Measurements from ENCODE around the gene YEATS4.

Gene YEATS4

DNA sequence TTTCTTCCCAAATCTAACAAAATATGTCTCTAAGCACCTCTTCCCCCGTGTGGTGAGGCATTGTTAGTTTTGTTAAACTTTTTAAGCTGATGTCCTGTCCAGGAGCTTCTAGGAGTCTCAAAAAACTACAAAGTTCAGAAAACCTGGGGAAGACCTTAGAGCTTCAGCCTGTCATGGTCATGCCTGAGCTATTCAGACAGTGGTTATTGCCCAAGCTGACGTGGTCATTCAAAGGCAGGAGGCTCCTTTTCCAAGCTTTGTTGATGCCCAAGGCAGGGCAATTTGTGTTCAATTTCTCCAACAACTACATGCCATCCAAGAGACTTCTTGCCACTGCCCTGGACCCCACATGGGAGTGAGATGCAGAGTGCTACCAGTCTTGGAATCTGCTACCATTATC is 17.1 kb upstream of the YEATS4 start:
- DNase-seq (ENCODE audit: low spot score) = no peak

- no peak for DNase-seq (ENCODE audit: low spot score)
These were observed 16.2 kb upstream of the YEATS4 start for GRCh38 chr12:69343357-69343756.

GRCh38 chr12:69343885-69344612 is 15.5 kb upstream of the YEATS4 start:
- no peak for DNase-seq (ENCODE audit: low spot score)

DNA sequence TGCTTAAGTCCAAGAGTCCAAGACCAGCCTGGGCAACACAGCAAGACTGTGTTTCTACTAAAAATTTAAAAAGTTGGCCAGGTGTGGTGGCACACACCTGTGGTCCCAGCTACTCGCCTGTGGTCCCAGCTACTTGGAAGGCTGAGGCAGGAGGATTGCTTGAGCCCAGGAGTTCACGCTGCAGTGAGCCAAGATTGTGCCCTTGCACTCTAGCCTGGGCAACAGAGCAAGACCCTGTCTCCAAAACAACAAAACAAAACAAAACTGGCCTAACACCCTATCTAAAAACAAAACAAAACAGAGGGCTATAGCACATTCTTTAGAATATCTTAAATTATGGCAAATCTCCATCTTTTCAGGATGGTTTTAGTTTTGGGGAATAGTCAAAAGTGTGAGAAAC is 14.5 kb upstream of the YEATS4 start:
- no peak for DNase-seq (ENCODE audit: low spot score)

DNA sequence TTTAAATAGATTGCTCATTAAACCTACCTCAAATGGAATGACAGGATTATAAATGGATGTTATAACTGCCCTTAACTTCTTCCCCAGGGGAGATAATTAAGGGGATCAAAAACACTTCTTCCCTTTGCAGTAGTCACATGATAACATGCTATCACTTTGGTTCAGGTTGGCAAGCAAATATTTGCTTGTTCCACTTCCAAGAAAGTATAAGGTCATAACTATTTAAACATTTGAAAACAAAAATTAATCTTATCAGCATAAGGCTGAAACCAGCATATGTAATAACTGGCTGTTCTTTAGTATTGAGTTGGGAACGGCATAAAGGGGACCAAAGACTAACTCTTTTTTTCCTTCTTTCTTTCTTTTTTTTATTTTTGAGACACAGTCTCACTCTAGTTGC is 13.8 kb upstream of the YEATS4 start:
- DNase-seq (ENCODE audit: low spot score) = no peak

- DNase-seq (ENCODE audit: low spot score) = no peak
These were observed 11.2 kb upstream of the YEATS4 start, which contains the start of gene LYZ for GRCh38 chr12:69348162-69348938. Gene LYZ (plus strand): TSS chr12:69348381. CDS start chr12:69348409, 28 bp downstream.

DNA sequence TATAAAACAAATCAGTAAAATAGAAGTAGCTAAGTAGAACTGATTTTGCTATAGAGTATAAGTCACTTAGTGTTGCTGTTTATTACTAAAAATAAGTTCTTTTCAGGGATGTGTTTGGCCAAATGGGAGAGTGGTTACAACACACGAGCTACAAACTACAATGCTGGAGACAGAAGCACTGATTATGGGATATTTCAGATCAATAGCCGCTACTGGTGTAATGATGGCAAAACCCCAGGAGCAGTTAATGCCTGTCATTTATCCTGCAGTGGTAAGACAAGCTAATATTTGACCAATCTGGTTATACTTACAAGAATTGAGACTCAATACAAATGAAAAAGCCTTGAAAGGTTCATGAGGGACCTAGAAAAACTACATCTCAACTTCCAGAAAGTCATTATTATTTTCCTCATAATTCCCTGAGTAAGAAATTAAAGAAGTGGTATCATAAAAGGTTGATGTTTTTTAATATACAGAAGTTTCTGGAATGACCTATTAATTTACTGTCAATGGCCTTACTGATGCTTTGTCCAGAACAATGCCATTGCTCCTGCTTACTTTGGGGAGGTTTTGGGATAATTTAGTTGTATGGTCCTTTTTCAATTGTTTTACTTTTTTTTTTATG is 9.4 kb upstream of the YEATS4 start:
- no peak for DNase-seq (ENCODE audit: low spot score)

- DNase-seq (ENCODE audit: low spot score) = no peak
These were observed 8.8 kb upstream of the YEATS4 start for GRCh38 chr12:69350777-69351176.

- DNase-seq (ENCODE audit: low spot score) = no peak
These were observed 7.9 kb upstream of the YEATS4 start for GRCh38 chr12:69351462-69352236.

GRCh38 chr12:69352904-69353303 is 6.6 kb upstream of the YEATS4 start:
- DNase-seq (ENCODE audit: low spot score) = no peak

DNA sequence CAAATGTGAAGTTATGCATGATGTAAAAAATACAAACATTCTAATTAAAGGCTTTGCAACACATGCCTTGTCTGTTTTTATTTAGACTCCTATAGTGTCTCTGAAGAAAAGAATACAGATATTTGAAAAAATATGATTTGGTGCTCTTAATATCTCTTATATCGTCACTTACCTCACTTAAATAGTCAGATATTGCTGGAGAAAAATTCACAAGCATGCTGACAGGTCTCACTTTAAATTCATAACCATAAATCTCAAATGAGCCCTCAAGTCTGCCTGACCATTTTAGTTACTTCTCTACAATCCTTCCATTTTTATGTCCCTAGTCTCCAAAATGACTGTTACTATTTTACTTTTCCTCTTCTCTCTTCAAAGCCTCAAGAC is 5.4 kb upstream of the YEATS4 start:
- DNase-seq (ENCODE audit: low spot score) = no peak

- DNase-seq (ENCODE audit: low spot score) = no peak
These were observed 4.9 kb upstream of the YEATS4 start for GRCh38 chr12:69354556-69355187.

- DNase-seq (ENCODE audit: low spot score) = no peak
These were observed 4.0 kb upstream of the YEATS4 start for GRCh38 chr12:69355363-69356028.

DNA sequence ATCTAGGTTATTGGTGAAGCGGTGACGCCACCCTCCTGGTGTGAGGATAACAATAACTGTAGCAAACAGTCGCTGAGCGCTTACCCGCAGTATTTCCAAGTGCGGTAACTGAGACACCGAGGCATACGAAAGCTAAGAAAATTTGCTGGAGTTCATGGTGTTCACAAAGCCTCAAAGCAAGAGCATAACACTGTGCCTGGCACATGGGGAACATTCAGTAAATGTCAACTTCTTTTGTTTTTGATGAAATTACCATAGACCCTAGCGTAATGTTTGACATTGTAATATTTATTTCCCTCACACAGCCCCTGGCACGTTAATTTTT is 767 bp downstream of the YEATS4 start:
- DNase-seq (ENCODE audit: low spot score) = no peak

- no peak for DNase-seq (ENCODE audit: low spot score)
These were observed 7.3 kb downstream of the YEATS4 start for GRCh38 chr12:69366796-69367195.

- no peak for DNase-seq (ENCODE audit: low spot score)
These were observed 8.6 kb downstream of the YEATS4 start for GRCh38 chr12:69368171-69368570.

- DNase-seq (ENCODE audit: low spot score) = no peak
These were observed 23.5 kb downstream of the YEATS4 start for GRCh38 chr12:69383074-69383473.

DNA sequence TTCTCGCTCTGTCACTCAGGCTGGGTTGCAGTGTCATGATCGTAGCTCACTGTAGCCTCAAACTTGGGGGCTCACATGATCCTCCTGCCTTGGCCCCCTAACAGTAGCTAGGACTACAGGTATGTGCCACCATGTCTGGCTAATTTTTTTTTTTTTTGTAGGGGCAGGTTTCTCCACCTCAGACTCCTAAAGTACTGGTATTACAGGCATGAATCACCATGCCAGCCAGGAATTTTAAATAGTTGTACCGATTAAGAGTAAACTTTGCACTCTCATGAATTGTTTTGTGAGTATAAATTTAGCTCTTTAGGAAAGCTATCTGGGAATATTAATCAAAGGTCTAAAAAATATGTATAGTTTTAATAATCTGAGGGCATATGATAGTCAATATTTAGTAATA is 25.5 kb downstream of the YEATS4 start:
- no peak for DNase-seq (ENCODE audit: low spot score)

DNA sequence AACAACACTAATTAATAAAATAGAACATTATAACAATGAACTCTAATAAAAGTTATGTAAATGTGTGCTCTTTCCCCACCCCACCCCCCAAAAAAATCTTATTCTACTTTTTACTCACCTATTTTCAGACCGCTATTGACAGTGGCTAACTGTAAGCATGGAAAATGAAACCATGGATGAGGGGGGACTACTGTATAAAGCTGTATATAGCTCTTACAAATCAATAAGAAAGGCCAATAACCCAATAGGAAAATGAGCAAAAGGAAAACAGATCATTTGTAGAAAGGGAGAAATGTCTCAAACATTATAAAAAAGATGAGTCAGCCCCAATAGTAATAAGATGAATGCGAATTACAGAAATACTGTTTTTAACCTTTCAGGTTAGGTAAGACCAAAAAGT is 27.4 kb downstream of the YEATS4 start:
- DNase-seq (ENCODE audit: low spot score) = no peak

- peak; percentile 15 for DNase-seq (ENCODE audit: low spot score)
These were observed 28.8 kb downstream of the YEATS4 start for GRCh38 chr12:69388371-69388770.

GRCh38 chr12:69389831-69390230 is 30.3 kb downstream of the YEATS4 start:
- DNase-seq (ENCODE audit: low spot score) = peak; percentile 31
